Memory B cell (primary cell): ENCODE data around the gene HEXB.

Experiments used
- ATAC-seq: fragments of 150-1000 bp; cut with Tn5 transposase; 2 replicates; pipeline ENCODE4 v1.10.0; 2021; ENCODE audit warnings: low read depth, mild to moderate bottlenecking, moderate library complexity
- DNase-seq, 2 donors: peaks; one replicate each; pipeline ENCODE4 v3.0.0; 2022; ENCODE audit warnings: low spot score in 2 of 2
- H3K27ac Mint-ChIP-seq: one replicate; pipeline ENCODE4 v1.8.0; 2022; ENCODE audit warnings: mild to moderate bottlenecking, moderate library complexity, mixed read lengths
- H3K27me3 Mint-ChIP-seq: one replicate; pipeline ENCODE4 v1.8.0; 2022; ENCODE audit warnings: mixed read lengths
- H3K36me3 Mint-ChIP-seq: one replicate; pipeline ENCODE4 v1.8.0; 2022; ENCODE audit warnings: mild to moderate bottlenecking, mixed read lengths
- H3K4me1 Mint-ChIP-seq: one replicate; pipeline ENCODE4 v1.8.0; 2022; ENCODE audit warnings: mixed read lengths
- H3K4me3 Mint-ChIP-seq: one replicate; pipeline ENCODE4 v1.8.0; 2022; ENCODE audit warnings: mild to moderate bottlenecking, moderate library complexity, mixed read lengths
- H3K9me3 Mint-ChIP-seq: one replicate; pipeline ENCODE4 v1.8.0; 2022; ENCODE audit warnings: mixed read lengths

The HEXB gene

DNA sequence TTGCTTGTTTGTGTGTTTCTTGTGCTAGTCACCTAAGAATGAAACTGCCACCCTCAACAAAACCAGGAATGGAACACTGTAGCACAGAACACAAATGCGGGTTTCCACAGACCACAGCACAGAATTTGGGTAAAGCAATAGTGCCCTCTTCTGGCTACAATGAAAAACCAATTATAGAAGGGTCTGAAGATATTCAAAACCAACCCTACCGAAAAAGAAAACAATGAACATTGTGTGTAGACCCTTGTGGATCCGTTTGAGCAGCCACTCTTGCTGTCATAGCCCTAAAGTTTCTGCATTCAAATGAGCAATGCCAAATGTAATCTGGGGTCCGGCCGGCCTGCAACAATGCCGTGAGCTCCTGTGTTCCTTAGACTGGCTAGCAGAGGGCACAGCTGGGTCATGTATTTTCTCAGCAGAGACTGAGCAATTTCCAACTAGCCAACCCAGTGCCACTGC is 36.2 kb upstream of the HEXB start:
- Mint-ChIP-seq H3K9me3 (no peaks in the 10 kb centered on the region), H3K27me3 (peaks cover 6% of the 10 kb centered on the region), H3K4me1 (no peaks in the 10 kb centered on the region), H3K27ac (no peak overlapping the region), H3K36me3 (no peaks in the 10 kb centered on the region), H3K4me3 (no peak overlapping the region)
- DNase-seq: peak in 1 of 2 donors; percentile 48
- ATAC-seq: peak; percentile 86

DNA sequence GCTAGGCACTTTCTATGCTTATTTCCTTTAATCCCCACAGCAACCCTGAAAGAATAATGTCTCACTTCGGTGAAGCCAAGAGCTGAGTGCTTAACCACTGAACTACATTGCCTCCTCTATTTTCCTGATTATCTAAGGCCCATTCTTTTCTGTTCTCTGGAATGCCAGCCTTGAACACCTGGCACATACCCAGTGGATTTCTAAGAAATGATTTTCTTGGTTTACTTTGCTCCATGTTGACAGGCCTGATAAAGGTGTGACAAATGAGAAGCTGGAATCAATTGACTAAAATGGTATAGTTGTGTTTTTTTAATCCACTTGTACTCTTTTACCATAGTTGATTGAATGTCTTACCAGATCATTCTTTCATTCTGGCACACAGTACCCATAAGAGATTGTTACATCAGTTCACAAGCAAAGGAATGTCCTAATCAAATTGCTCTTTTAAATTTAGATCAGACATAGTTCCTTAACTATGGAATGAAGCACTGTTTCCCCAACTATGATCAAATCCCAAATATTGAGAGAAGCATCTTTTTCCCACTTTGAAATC is 35.5 kb upstream of the HEXB start:
- no peak overlapping the region for H3K4me3 Mint-ChIP-seq

DNA sequence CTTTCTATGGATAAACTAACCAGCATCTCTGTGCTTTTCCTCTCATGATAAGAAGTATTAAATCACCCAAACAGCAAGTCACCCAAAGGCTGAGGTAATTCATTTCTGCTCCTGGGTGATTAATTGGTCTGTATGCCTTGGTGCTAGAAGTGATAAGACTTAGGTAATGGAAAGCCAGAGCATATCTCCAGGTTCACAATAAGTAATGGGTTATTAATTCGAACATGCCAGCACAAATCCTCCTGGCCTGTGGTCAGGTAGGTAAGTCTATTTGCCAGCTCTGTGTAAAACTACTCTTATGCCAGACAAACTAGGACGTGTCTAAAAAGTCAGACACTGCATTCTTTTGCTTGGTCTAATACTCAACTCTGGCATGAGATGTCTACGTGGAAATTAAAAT is 33.3 kb upstream of the HEXB start:
- H3K9me3 Mint-ChIP-seq: no peaks in the 10 kb centered on the region
- H3K27me3 Mint-ChIP-seq: peaks cover 9% of the 10 kb centered on the region
- H3K36me3 Mint-ChIP-seq: no peaks in the 10 kb centered on the region
- no peak overlapping the region for H3K27ac Mint-ChIP-seq
- no peak overlapping the region for H3K4me3 Mint-ChIP-seq
- H3K4me1 Mint-ChIP-seq: no peaks in the 10 kb centered on the region
- DNase-seq (no peak), ATAC-seq (no peak)

More for the DNA sequence above, 35.5 kb upstream of the HEXB start:
- H3K36me3 Mint-ChIP-seq: no peaks in the 10 kb centered on the region
- no peak overlapping the region for H3K27ac Mint-ChIP-seq
- ATAC-seq (no peak), DNase-seq (no peak)
- H3K4me1 Mint-ChIP-seq: no peaks in the 10 kb centered on the region
- peaks cover 7% of the 10 kb centered on the region for H3K27me3 Mint-ChIP-seq
- no peaks in the 10 kb centered on the region for H3K9me3 Mint-ChIP-seq

DNA sequence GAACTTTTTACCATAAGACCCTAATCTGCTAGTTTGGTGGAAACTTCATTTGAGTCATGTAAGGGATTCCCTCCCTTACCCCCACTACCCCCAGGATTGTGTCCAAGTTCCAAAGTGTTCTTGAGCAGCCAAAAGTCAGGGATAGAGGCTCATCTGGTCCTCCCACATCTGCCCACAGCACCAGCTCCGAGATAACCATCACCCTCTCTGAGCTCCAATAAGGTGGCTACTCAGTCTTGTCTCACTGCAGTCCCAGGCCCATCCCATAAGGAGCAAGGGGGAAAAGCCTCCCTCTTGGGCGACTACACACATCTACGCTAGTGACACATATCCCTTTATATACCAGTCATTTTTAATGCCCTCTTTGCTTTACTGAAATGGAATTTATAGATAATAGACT is 32.5 kb upstream of the HEXB start:
- Mint-ChIP-seq H3K27me3 (peaks cover 16% of the 10 kb centered on the region), H3K4me1 (no peaks in the 10 kb centered on the region), H3K27ac (no peak overlapping the region), H3K36me3 (no peaks in the 10 kb centered on the region), H3K4me3 (no peak overlapping the region), H3K9me3 (no peaks in the 10 kb centered on the region)
- ATAC-seq (no peak), DNase-seq (no peak)

DNA sequence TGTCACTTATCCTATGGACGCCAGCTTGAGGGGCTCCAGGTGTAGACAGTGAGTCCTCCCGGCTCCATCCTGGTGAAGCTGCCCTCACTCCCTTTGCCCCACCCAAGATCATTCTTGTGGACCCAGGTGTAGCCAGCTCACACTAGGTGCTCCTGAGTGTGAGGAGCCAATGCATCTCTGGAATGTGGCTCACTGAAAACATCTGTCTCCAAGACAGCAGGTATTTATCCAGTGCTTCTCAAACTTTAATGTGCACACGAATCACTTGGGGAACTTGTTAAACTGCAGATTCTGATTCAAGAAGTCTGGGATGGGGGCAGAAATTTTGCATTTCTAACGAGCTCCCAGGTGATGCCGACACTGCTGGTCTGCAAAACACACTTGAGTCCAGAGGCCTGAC is 31.0 kb upstream of the HEXB start:
- no peak overlapping the region for H3K27ac Mint-ChIP-seq
- no peaks in the 10 kb centered on the region for H3K9me3 Mint-ChIP-seq
- H3K36me3 Mint-ChIP-seq: no peaks in the 10 kb centered on the region
- H3K4me3 Mint-ChIP-seq: no peak overlapping the region
- no peak for DNase-seq
- no peak for ATAC-seq
- H3K27me3 Mint-ChIP-seq: peaks cover 18% of the 10 kb centered on the region
- no peaks in the 10 kb centered on the region for H3K4me1 Mint-ChIP-seq

DNA sequence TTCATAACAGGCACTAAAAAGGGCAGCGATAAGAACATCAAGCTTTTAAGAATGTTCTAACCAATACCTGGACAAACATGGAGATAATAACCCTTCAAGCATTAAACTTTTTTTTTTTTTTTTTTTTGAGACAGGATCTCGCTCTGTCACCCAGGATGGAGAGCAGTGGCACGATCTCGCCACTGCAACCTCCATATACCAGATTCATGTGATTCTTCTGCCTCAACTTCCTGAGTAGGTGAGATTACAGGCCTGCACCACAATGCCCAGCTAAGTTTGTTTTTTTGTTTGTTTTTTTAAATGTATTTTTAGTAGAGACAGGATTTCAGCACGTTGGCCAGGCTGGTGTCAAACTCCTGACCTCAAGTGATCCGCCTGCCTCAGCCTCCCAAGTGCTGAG is 29.8 kb upstream of the HEXB start:
- Mint-ChIP-seq H3K27me3 (peaks cover 17% of the 10 kb centered on the region), H3K27ac (no peak overlapping the region), H3K36me3 (no peaks in the 10 kb centered on the region), H3K9me3 (no peaks in the 10 kb centered on the region), H3K4me1 (no peaks in the 10 kb centered on the region), H3K4me3 (no peak overlapping the region)
- ATAC-seq (no peak), DNase-seq (no peak)

DNA sequence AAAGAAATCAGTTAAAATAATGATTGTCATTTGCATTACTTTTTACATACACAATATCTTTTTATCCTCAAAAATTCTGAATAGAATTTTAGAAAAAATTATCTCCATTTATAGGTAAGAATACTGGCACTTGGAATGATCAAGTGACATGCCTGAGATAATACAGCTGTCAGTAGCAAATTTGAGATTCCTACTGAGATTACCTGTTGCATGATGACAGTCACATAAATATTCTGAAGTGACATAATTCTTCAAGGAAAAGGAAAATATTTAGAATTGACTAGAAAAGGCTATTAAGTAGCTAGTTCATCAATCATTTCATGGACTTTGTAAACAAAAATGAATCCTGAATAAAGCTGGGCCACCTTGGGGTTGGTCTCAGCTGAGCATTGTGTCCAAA is 29.3 kb upstream of the HEXB start:
- Mint-ChIP-seq H3K27me3 (peaks cover 13% of the 10 kb centered on the region), H3K36me3 (no peaks in the 10 kb centered on the region), H3K4me1 (no peaks in the 10 kb centered on the region), H3K4me3 (no peak overlapping the region), H3K27ac (no peak overlapping the region), H3K9me3 (no peaks in the 10 kb centered on the region)
- DNase-seq (no peak), ATAC-seq (no peak)

DNA sequence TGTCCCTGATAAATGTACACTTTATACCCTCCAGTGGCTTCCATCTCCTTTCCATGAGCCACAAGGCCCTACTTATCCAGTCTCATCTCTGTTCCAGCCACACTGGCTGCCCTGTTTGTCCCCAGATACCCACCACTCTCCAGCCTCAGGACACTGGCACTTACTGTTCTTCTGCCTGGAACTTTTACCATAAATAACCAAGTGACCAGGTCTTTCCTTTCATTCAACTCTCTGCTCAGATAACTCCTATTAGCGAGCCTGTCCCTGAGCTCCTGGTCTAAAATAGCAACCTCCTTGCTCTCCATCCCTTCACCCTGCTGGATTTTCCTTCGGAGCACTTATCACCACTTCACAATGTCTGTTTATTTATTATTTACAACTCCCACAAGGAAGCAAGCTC is 27.9 kb upstream of the HEXB start:
- ATAC-seq (no peak), DNase-seq (no peak)
- H3K27ac Mint-ChIP-seq: no peak overlapping the region
- H3K27me3 Mint-ChIP-seq: peaks cover 15% of the 10 kb centered on the region
- H3K9me3 Mint-ChIP-seq: no peaks in the 10 kb centered on the region
- H3K4me3 Mint-ChIP-seq: no peak overlapping the region
- H3K4me1 Mint-ChIP-seq: no peaks in the 10 kb centered on the region
- no peaks in the 10 kb centered on the region for H3K36me3 Mint-ChIP-seq

DNA sequence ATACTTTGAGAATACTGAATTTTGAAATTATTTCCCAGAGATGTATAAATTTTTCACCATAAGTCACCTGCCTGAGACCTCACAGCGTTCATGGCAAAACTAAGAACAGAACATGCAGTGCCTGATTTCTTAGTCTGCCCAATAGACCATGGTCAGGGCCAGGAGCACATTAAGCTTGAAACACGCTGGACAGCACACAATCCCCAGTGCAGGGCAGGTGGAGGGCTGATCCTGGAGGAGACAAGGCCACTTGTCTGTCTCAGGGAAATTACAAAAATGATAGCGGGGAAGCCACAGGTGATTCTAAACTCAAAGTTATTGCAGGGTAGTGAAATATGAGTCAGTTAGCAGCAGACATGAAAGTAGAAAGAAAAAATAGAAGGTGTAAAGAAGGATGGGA is 25.9 kb upstream of the HEXB start:
- ATAC-seq: no peak
- H3K36me3 Mint-ChIP-seq: no peaks in the 10 kb centered on the region
- peaks cover 15% of the 10 kb centered on the region for H3K27me3 Mint-ChIP-seq
- H3K9me3 Mint-ChIP-seq: no peaks in the 10 kb centered on the region
- H3K4me3 Mint-ChIP-seq: no peak overlapping the region
- no peak overlapping the region for H3K27ac Mint-ChIP-seq
- no peaks in the 10 kb centered on the region for H3K4me1 Mint-ChIP-seq
- DNase-seq: no peak

DNA sequence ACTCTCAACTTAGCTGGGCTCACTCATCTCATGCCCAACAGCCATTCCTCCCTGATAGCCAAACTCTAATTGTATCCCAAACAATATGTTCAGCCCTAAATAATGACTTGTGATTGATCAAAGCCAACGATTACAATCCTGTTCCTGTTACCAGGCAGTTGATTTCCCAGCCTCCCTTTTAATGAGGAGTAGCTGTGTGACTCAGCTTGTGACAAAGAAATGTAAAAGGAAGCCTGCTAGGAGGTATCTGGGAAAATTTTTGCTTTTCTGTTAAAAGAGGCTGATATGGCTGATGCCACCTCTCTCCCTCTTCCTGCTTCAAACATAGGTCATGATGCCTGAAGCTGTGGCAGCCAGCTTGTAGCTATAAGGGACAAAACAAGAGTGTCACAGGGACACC is 24.9 kb upstream of the HEXB start:
- ATAC-seq: no peak
- Mint-ChIP-seq H3K4me1 (no peaks in the 10 kb centered on the region), H3K36me3 (no peaks in the 10 kb centered on the region), H3K27ac (no peak overlapping the region), H3K27me3 (peaks cover 12% of the 10 kb centered on the region), H3K4me3 (no peak overlapping the region), H3K9me3 (no peaks in the 10 kb centered on the region)
- DNase-seq: no peak

DNA sequence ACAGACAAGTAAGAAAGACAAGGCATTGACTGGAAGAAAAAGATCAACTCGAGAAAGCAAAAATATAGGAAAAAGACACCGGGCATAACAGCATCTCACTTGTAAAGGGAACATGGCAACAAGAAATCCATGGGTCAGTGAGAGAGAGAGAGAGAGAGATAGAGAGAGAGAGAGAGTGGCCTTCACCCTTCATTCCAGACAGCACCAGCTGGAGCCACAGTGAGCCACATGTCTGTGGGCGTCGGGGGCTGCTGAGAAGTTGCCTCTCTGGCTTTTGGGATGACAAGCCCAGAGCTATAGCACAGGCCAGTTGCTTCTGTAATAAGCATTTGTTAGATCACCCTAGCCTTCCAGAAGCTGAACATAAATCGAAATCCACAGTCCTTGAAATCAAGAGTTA is 24.2 kb upstream of the HEXB start:
- no peaks in the 10 kb centered on the region for H3K9me3 Mint-ChIP-seq
- H3K27me3 Mint-ChIP-seq: peaks cover 12% of the 10 kb centered on the region
- no peak overlapping the region for H3K4me3 Mint-ChIP-seq
- ATAC-seq: no peak
- H3K4me1 Mint-ChIP-seq: no peaks in the 10 kb centered on the region
- no peak overlapping the region for H3K27ac Mint-ChIP-seq
- no peaks in the 10 kb centered on the region for H3K36me3 Mint-ChIP-seq
- DNase-seq: no peak

DNA sequence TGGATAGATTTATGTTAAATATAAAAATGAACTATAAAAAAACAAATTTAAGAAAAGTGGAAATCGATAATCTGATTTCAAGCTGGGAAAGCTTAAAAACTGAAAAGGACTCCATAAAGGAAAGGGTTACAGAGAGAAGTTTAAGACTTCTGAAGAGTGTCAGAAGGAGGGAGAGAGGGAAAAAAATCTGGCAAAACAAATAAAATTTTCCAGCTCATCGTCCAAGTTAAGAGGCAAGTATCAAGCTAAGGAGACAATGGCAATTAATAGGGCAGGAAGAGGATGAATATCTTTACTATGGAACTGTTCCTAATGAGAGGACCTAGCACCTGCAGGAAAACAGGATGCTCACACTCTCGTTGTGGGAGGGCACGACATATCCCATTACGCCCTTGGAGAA is 20.5 kb upstream of the HEXB start:
- ATAC-seq: no peak
- no peak overlapping the region for H3K27ac Mint-ChIP-seq
- no peaks in the 10 kb centered on the region for H3K4me1 Mint-ChIP-seq

DNA sequence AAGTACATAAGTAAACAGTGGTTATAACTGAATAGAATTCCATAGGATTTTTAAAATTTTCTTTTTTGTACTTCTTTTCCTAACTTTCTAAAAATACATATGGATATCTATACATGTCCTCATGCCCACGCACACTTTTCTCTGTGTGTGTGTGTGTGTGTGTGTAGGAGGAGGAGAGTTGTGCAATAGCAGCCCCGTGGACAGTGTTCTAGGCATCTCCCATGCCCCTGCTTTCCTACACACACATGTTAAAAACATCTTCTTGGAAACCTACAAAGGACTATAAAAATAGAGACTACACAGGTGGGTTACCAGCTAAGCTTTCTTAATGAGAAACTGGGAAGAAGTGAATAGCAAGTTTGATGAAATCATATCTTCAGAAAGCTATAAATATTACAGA is 19.8 kb upstream of the HEXB start:
- peaks cover 2% of the 10 kb centered on the region for H3K9me3 Mint-ChIP-seq
- no peaks in the 10 kb centered on the region for H3K4me1 Mint-ChIP-seq
- DNase-seq: no peak
- no peak overlapping the region for H3K4me3 Mint-ChIP-seq
- peaks cover 1% of the 10 kb centered on the region for H3K36me3 Mint-ChIP-seq
- peaks cover 3% of the 10 kb centered on the region for H3K27me3 Mint-ChIP-seq
- H3K27ac Mint-ChIP-seq: no peak overlapping the region
- ATAC-seq: no peak

More for the DNA sequence above, 20.5 kb upstream of the HEXB start:
- no peaks in the 10 kb centered on the region for H3K36me3 Mint-ChIP-seq
- H3K27me3 Mint-ChIP-seq: peaks cover 3% of the 10 kb centered on the region
- H3K4me3 Mint-ChIP-seq: no peak overlapping the region
- DNase-seq: no peak
- H3K9me3 Mint-ChIP-seq: no peaks in the 10 kb centered on the region

DNA sequence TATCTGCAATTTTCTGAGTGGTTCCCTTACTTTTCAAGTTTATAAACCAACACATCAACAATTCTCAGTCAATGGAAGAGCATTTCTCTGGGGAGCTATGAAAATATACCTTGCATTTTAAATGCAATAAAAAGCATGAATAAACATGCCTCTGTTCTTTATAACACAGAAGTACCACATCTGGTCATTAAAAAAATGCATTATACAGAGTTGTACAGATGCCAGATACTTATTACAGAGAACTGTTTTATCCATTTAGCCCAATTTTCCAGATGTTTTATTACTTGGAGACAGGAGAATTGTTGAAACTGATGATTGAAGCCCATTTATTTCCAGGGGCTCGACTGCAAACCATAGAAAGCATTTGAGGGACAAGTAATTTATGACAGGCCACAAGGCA is 19.2 kb upstream of the HEXB start:
- H3K9me3 Mint-ChIP-seq: peaks cover 2% of the 10 kb centered on the region
- ATAC-seq (no peak), DNase-seq (no peak)
- no peak overlapping the region for H3K27ac Mint-ChIP-seq
- no peak overlapping the region for H3K4me3 Mint-ChIP-seq
- peaks cover 3% of the 10 kb centered on the region for H3K27me3 Mint-ChIP-seq
- H3K4me1 Mint-ChIP-seq: no peaks in the 10 kb centered on the region
- H3K36me3 Mint-ChIP-seq: peaks cover 1% of the 10 kb centered on the region

DNA sequence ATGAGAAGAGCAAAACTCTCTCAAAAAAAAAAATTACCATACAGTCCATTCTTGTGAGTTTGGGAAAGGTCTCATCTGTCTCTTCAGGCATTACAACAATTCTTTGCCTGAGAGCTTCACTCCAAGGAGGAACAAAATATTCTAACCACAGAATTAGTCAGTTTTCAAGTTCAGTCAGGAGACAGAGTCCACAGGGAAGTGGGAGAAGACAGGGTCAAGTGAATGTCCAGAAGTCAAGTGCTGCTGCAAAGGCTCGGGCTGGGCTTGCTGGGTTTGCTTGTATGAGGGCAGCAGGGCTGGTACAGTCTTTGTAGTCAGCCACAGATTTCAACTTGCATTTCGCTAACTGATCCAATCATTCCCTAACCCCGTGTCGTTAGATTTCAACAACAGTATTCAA is 17.6 kb upstream of the HEXB start:
- H3K4me1 Mint-ChIP-seq: no peaks in the 10 kb centered on the region

More for the DNA sequence above, 17.6 kb upstream of the HEXB start:
- Mint-ChIP-seq H3K4me3 (no peak overlapping the region), H3K36me3 (peaks cover 1% of the 10 kb centered on the region), H3K27ac (no peak overlapping the region), H3K27me3 (peaks cover 4% of the 10 kb centered on the region), H3K9me3 (peaks cover 2% of the 10 kb centered on the region)
- ATAC-seq: no peak
- DNase-seq: no peak
